Measurements from ENCODE around the gene PPP2R5C. TPM values are rescaled to one million over a fixed set of nuclear protein-coding genes. Genes with fewer than 3 reads are reported as not detected.

The PPP2R5C gene
- polyA plus RNA-seq, 1 donor from 2014 or later: 106 TPM

DNA sequence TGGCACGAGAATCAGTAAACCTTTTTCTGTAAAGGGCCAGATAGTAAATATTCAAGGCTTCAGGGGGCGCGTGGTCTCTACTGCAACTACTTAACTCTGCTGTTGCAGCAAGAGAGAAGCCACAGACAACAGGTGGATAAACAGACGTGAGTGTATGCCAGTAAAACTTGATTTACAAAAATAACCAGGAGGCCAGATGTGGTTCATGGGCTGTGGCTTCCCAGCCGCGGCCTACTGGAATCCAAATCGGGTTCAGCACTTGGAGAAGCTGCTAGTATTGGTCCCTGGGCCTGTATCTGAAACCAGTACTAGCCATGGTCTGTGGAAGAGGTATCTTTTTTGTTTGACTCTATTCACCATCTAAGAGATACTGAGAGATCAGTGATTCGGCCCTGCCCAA lies 13.3 kb downstream of the PPP2R5C start:
- H3K9me3 Mint-ChIP-seq: no peaks in the 10 kb centered on the region
- peak overlapping the region in 2 of 4 donors; percentile 86 to 91 for H3K4me3 Mint-ChIP-seq
- peaks cover 3% of the 10 kb centered on the region for H3K27me3 Mint-ChIP-seq
- peaks cover 4% of the 10 kb centered on the region for H3K36me3 Mint-ChIP-seq
- peak overlapping the region in 2 of 3 donors; percentile 69 to 90 for H3K27ac Mint-ChIP-seq
- H3K4me1 Mint-ChIP-seq: peaks cover 34 to 39% (median 37%) of the 10 kb centered on the region in 3 donors

- Mint-ChIP-seq H3K4me3 (peak overlapping the region; percentile 9 to 91 (median 66)), H3K4me1 (peaks cover 39 to 46% (median 44%) of the 10 kb centered on the region in 3 donors), H3K27me3 (peaks cover 10% of the 10 kb centered on the region), H3K9me3 (no peaks in the 10 kb centered on the region), H3K27ac (peak overlapping the region; percentile 45 to 86 (median 82)), H3K36me3 (peaks cover 4% of the 10 kb centered on the region)
Observed at GRCh38 chr14:101775826-101776225, 14.3 kb downstream of the PPP2R5C start.

DNA sequence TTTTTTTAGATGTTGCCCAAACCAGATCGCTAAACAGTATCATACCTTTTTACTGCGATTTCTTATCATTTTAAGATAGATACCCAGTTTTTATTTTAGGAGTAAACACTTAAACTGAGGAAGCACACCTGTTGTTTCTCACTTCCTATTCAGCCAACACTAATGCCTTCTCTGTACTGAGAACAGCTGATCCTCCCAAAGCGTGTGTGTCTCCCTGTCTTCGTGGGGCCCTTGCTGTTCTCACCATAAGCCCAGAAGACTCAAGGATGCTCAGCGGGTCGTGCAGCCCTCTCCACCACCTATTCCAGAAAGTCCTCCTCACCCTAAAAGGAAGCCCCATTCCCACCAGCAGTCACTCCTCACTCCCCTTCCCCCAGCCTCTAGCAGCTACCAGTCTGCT lies 14.8 kb downstream of the PPP2R5C start:
- peaks cover 10% of the 10 kb centered on the region for H3K27me3 Mint-ChIP-seq
- H3K27ac Mint-ChIP-seq: peak overlapping the region; percentile 45 to 86 (median 82)
- peak overlapping the region; percentile 9 to 91 (median 58) for H3K4me3 Mint-ChIP-seq
- peaks cover 4% of the 10 kb centered on the region for H3K36me3 Mint-ChIP-seq
- no peaks in the 10 kb centered on the region for H3K9me3 Mint-ChIP-seq
- H3K4me1 Mint-ChIP-seq: peaks cover 35 to 42% (median 41%) of the 10 kb centered on the region in 3 donors

- H3K27me3 Mint-ChIP-seq: peaks cover 10% of the 10 kb centered on the region
- H3K4me1 Mint-ChIP-seq: peaks cover 19 to 22% (median 22%) of the 10 kb centered on the region in 3 donors
- H3K9me3 Mint-ChIP-seq: no peaks in the 10 kb centered on the region
- peaks cover 4% of the 10 kb centered on the region for H3K36me3 Mint-ChIP-seq
- no peak overlapping the region for H3K27ac Mint-ChIP-seq
- H3K4me3 Mint-ChIP-seq: peak overlapping the region; percentile 2 to 81 (median 68)
Observed at GRCh38 chr14:101780390-101780789, 18.9 kb downstream of the PPP2R5C start.

DNA sequence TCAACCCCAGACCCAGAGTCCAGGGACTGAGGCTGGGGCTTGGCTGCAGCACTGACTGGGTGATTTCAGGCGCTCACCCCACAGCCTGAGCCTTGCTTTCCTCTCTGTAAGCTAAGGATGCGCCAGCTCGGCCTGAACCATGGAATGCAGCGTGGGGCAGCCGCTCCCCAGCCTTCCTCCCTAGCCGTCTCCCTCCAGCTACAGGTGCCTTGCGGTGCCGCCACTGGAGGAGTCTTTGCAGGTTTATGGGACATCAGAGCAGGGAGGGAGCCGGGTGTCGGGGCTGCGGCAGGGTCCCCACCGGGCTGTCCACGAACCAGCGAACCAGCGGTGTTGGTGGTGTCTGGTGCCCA lies 19.4 kb downstream of the PPP2R5C start:
- Mint-ChIP-seq H3K27me3 (peaks cover 10% of the 10 kb centered on the region), H3K9me3 (no peaks in the 10 kb centered on the region), H3K27ac (no peak overlapping the region), H3K4me1 (peaks cover 15 to 18% (median 17%) of the 10 kb centered on the region in 3 donors), H3K36me3 (peaks cover 6% of the 10 kb centered on the region), H3K4me3 (peak overlapping the region; percentile 2 to 81 (median 68))

DNA sequence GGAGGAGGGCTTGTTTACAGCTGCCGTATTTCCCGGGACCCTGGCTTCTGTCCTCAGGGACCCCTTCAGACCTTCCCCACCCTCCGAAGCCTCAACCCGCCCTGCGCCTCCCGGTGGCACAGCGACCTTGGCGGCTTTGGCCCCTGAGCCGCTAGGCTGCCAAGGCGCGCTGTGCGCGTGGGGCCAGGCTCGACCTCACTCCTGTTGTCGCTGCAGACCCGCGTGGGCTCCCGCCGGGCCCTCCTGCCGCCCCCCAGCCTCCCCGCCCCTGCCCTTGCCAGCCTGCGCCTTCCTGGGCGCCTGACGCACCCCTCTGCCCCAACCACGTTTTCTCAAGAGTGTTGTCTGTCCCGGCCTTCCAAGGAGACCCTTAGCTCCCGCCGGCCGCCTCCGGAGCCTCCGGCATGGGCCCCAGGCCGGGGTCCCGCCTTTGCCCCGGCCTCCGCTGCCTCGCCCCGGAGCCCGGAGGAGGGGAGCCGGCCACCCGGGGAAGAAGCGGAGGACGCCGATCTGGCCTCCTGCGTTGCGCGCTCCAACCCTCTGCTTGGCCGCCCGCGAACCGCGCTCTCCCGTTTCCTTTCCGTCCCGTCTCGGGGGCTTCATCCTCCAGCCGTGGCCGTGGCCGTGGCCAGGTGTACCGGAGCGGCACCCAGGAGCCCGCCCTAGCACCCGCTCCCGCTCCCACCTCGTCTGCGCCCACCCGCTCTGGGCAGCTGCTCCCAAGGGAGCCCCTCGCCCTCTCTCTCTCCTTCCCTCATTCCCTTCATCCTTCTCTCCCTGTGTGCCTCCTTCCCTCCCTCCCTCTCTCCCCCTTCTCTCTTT lies 19.9 kb downstream of the PPP2R5C start:
- Mint-ChIP-seq H3K4me1 (peaks cover 9 to 12% (median 12%) of the 10 kb centered on the region in 3 donors), H3K27me3 (peaks cover 10% of the 10 kb centered on the region), H3K36me3 (peaks cover 5% of the 10 kb centered on the region), H3K9me3 (no peaks in the 10 kb centered on the region), H3K27ac (no peak overlapping the region), H3K4me3 (peak overlapping the region; percentile 61 to 83 (median 80))

GRCh38 chr14:101783260-101784016 lies 21.9 kb downstream of the PPP2R5C start:
- Mint-ChIP-seq H3K4me3 (peak overlapping the region in 1 of 4 donors; percentile 57), H3K9me3 (no peaks in the 10 kb centered on the region), H3K4me1 (peaks cover 6 to 7% (median 6%) of the 10 kb centered on the region in 3 donors), H3K36me3 (peaks cover 11% of the 10 kb centered on the region), H3K27ac (peak overlapping the region in 1 of 3 donors; percentile 28), H3K27me3 (peaks cover 10% of the 10 kb centered on the region)

DNA sequence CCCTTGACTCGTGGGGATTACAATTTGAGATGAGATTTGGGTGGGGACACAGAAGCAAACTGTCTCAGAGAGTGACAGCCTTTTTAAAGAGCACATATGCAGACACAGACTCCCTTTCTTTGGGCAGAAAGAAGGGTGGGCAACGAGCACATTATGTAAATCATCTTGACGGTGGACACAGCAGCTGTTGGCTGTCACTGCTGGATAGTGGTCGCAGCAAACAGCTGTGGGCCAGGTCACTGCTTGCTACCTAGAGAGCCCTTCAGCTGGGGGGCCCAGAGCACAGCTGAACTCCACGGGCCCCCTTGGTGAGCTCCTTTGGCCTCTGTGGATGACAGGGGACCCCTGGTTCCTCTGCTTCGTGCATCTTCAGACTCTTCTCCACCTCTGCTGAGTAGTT lies 23.1 kb downstream of the PPP2R5C start:
- Mint-ChIP-seq H3K36me3 (peaks cover 11% of the 10 kb centered on the region), H3K9me3 (no peaks in the 10 kb centered on the region), H3K4me3 (peak overlapping the region in 1 of 4 donors; percentile 41), H3K27ac (peak overlapping the region in 1 of 3 donors; percentile 16), H3K27me3 (peaks cover 7% of the 10 kb centered on the region), H3K4me1 (peaks cover 6 to 7% (median 6%) of the 10 kb centered on the region in 3 donors)

DNA sequence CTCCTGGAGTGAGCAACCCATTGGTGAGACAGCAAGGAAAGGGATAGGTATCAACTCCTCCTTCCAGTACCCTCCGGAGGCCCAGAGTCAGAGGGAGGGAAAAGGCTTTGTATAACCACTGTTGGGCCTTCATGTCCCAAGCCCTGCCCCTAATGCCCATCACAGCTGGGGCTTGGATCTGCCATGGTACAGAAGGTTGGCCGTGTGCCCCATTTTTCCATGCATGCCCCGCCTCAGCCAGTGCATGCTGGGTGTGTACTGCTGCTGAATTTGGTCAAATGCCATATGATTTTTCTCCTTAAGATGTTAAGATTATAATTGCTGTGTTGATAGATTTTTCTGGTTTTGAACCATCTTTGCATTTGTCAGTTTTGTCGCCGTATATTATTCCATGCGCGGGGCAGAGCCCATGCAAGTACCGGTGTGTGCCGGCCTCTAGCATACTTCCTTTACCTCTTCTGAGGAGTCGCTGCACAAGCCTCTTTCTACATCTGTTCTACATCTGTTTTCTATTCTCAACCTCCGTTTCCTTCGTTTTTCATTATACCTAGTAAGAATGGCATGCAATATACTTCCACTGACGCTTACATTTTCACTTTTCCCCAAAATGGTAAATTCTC lies 26.6 kb downstream of the PPP2R5C start:
- peaks cover 13% of the 10 kb centered on the region for H3K36me3 Mint-ChIP-seq
- no peaks in the 10 kb centered on the region for H3K9me3 Mint-ChIP-seq
- H3K4me3 Mint-ChIP-seq: no peak overlapping the region
- peaks cover 10 to 16% (median 15%) of the 10 kb centered on the region in 3 donors for H3K4me1 Mint-ChIP-seq
- H3K27me3 Mint-ChIP-seq: no peaks in the 10 kb centered on the region
- peak overlapping the region in 1 of 3 donors; percentile 82 for H3K27ac Mint-ChIP-seq

DNA sequence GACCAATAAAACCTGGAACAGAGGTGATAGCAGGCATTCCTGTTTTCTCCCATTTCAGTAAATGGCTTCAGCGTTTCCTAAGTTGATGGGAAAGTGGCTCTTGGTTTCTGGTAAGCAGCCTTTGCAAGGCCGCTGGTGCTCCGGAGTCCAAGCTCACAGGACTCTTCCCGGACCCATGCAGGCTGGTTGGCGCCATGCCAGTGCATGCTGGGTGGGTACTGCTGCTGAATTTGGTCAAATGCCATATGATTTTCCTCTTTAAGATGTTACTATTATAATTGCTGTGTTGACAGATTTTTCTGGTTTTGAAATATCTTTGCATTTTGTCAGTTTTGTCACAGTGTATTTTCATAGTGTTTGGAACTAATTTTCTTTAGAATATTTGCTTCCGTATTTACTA lies 27.7 kb downstream of the PPP2R5C start:
- H3K4me1 Mint-ChIP-seq: peaks cover 10 to 16% (median 15%) of the 10 kb centered on the region in 3 donors
- peaks cover 0 to 7% (median 0%) of the 10 kb centered on the region in 3 donors for H3K9me3 Mint-ChIP-seq
- peaks cover 13% of the 10 kb centered on the region for H3K36me3 Mint-ChIP-seq
- H3K4me3 Mint-ChIP-seq: no peak overlapping the region
- H3K27ac Mint-ChIP-seq: peak overlapping the region in 1 of 3 donors; percentile 50
- no peaks in the 10 kb centered on the region for H3K27me3 Mint-ChIP-seq

GRCh38 chr14:101790232-101790631 lies 28.7 kb downstream of the PPP2R5C start:
- Mint-ChIP-seq H3K36me3 (peaks cover 13% of the 10 kb centered on the region), H3K4me1 (peaks cover 10 to 16% (median 15%) of the 10 kb centered on the region in 3 donors), H3K27me3 (no peaks in the 10 kb centered on the region), H3K27ac (peak overlapping the region in 2 of 3 donors; percentile 14 to 24), H3K9me3 (peaks cover 0 to 7% (median 0%) of the 10 kb centered on the region in 3 donors), H3K4me3 (peak overlapping the region; percentile 7 to 71 (median 19))

DNA sequence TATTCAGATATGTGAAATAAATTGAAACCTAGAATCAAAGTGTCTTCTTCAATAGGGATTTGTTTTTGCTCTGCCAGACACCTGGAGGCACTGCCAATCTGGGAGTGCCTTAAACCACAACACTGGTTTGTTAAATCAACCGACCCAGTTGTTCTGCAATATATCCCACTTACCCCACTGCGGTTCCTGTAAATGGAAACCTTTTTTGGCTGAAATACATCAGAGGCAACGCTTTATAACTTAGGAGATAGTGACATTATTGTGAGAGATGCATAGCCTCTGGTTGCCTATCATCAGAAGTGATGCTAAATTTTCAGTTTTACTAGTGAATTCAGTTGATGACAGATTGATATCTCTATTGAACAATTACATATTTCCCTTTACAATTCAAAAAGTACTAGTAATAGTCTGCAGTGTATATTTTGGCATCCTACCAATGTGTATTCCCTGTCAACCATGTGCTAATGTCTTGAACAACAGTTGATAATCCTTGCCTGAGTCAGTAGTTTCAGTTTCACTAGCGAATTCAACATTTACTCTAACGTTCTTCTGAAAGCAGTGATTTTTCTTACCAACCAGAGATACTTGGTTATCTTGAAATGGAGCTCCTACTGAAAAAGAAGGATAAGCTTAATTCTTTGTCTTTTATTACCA lies 30.5 kb downstream of the PPP2R5C start:
- H3K27me3 Mint-ChIP-seq: no peaks in the 10 kb centered on the region

GRCh38 chr14:101796016-101796415 lies 34.5 kb downstream of the PPP2R5C start:
- H3K4me3 Mint-ChIP-seq: no peak overlapping the region
- H3K36me3 Mint-ChIP-seq: no peaks in the 10 kb centered on the region
- peaks cover 8 to 11% (median 11%) of the 10 kb centered on the region in 3 donors for H3K4me1 Mint-ChIP-seq
- H3K9me3 Mint-ChIP-seq: peaks cover 0 to 7% (median 0%) of the 10 kb centered on the region in 3 donors
- H3K27ac Mint-ChIP-seq: no peak overlapping the region
- no peaks in the 10 kb centered on the region for H3K27me3 Mint-ChIP-seq

More for the DNA sequence above, 30.5 kb downstream of the PPP2R5C start:
- H3K9me3 Mint-ChIP-seq: peaks cover 0 to 7% (median 0%) of the 10 kb centered on the region in 3 donors
- peak overlapping the region in 1 of 3 donors; percentile 57 for H3K27ac Mint-ChIP-seq
- H3K36me3 Mint-ChIP-seq: peaks cover 6% of the 10 kb centered on the region
- peak overlapping the region; percentile 0 to 73 (median 44) for H3K4me3 Mint-ChIP-seq
- H3K4me1 Mint-ChIP-seq: peaks cover 10 to 16% (median 15%) of the 10 kb centered on the region in 3 donors

GRCh38 chr14:101796479-101796878 lies 35.0 kb downstream of the PPP2R5C start:
- H3K4me3 Mint-ChIP-seq: no peak overlapping the region
- no peaks in the 10 kb centered on the region for H3K36me3 Mint-ChIP-seq
- no peak overlapping the region for H3K27ac Mint-ChIP-seq
- peaks cover 8 to 11% (median 11%) of the 10 kb centered on the region in 3 donors for H3K4me1 Mint-ChIP-seq
- H3K27me3 Mint-ChIP-seq: no peaks in the 10 kb centered on the region
- H3K9me3 Mint-ChIP-seq: peaks cover 0 to 7% (median 0%) of the 10 kb centered on the region in 3 donors

Measured in IgD-negative memory B cell (primary cell).